GM12801 (cell line): ENCODE results near the gene PRLR.

Source experiments
- TF ChIP-seq, protein P1 (sequence below): IDR thresholded peaks from one replicate; pipeline ENCODE4 v1.5.1; 2011; ENCODE audit warnings: control low read depth; ENCODE audit not compliant: insufficient read length; ENCODE audit errors: extremely low read depth

The PRLR gene

DNA sequence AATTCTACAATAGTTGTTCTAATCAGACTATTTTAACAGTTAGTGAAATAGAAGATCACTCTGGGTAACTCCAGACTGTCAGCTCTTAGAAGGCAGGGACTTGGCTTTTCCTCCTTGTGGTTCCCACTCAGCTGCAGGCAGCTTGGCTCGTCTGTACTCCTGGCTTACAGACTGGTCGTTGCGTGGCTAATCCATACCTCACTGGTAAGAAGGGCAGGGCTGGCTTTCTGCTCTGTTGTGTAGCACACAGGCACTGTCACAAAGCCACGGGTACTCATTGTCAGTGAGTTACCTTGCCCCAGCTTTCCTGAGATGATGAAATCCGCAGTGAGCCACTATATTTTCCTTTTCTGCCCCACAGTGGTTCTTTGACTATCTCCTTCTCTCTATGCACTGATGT lies 1.8 kb upstream of the PRLR start:
- TF ChIP-seq, protein P1, sequence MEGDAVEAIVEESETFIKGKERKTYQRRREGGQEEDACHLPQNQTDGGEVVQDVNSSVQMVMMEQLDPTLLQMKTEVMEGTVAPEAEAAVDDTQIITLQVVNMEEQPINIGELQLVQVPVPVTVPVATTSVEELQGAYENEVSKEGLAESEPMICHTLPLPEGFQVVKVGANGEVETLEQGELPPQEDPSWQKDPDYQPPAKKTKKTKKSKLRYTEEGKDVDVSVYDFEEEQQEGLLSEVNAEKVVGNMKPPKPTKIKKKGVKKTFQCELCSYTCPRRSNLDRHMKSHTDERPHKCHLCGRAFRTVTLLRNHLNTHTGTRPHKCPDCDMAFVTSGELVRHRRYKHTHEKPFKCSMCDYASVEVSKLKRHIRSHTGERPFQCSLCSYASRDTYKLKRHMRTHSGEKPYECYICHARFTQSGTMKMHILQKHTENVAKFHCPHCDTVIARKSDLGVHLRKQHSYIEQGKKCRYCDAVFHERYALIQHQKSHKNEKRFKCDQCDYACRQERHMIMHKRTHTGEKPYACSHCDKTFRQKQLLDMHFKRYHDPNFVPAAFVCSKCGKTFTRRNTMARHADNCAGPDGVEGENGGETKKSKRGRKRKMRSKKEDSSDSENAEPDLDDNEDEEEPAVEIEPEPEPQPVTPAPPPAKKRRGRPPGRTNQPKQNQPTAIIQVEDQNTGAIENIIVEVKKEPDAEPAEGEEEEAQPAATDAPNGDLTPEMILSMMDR: no peak

DNA sequence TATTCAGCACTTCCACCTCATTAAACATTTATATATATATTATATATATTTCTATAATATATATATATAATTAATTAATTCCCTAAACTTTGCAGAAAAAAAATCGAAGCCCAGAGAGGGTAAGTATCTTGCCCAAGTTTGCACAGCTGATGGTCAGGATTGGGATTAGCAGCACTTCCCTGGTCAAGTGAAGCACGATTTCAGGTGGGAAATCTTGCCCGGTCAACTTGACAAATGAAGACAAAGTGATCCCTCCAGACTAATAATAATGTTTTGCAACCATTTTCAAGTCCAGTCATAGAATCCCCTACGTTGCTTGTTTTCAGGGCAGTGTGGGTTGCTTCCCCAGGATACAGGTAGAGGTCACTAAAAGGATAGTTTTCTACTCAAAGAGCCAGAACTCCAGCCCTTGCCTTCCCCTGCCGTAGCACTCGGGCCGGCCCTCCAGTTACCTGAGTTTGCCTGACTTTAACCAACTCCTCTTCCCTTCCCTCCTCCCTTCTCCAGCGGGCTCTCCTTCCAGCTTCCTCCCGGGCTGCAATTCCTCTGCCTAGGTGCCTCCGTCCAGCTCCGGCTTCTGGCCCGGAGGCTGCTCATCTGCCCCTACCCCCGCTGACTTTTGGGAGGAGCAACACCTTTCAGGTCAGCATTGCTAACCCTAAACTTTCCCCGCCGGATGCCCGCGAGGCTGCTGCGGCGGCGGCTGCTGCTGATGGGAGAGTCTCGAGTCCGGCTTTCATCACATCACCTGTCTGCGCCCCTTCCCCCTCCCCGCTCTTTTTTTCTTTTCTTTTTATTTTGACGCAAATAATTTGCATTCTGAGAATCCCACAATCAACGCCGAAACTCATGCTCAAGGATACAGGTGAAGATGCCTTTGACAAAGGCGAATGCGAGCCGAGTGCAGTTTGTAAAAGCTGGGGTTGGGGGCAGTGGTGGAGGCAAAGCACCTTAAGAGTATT lies 930 bp downstream of the PRLR start:
- TF ChIP-seq, protein P1: no peak

GRCh38 chr5:35228310-35228709 lies 2.0 kb downstream of the PRLR start:
- TF ChIP-seq, protein P1: no peak

- TF ChIP-seq, protein P1: no peak
These were observed 2.6 kb downstream of the PRLR start for GRCh38 chr5:35227720-35228119.

DNA sequence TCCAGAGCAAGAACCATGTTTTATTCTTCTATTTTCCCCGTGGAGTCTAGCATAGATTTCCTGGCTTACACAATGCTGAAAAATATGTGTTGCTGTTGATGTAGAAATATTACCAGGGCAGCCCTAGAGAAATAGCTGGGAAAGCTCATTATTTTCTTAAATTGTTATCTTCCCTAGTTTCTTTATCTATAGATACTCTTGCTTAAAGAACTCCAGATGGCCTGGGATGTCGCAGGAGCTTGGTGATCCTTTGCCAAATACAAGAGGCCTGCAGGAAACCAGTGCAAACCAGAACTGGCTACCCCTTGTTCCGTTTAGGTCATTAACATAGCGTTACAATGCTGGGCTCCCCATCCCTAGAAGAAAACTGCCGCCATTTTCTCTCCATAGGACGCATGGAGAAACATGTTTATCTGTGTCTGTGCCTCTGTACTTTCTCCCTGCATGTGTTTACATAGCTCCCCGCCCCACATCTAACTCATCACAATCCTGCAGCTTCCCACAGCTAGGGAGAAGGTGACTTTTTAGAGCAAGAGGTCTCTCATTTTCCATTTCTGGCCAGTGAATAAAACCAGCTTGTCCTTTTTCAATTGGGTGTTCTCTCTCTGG lies 6.4 kb downstream of the PRLR start:
- TF ChIP-seq, protein P1: no peak

GRCh38 chr5:35220967-35221366 lies 9.3 kb downstream of the PRLR start:
- TF ChIP-seq, protein P1: no peak

GRCh38 chr5:35218981-35219380 lies 11.3 kb downstream of the PRLR start:
- TF ChIP-seq, protein P1: no peak
